ENCODE measurements around the gene SLC22A31.

- TF ChIP-seq CTCF (IDR thresholded peaks at IDR 0.05; ENCODE audit: low read depth, low read length) (no peak), EZH2phosphoT487 (IDR thresholded peaks at IDR 0.05; ENCODE audit: low read depth) (no peak)
Measured at GRCh38 chr16:89176717-89177116, 23.6 kb downstream of the SLC22A31 start.
